Erythroblast (primary cell): Measurements from ENCODE around the gene S100A13.

Experiments used
- GATA1 ChIP-seq: IDR thresholded peaks from 2 replicates; pipeline ENCODE4 v1.6.1; 2011; ENCODE audit warnings: low read depth, mild to moderate bottlenecking, control low read depth, low read length, moderate library complexity
- POLR2A ChIP-seq: IDR thresholded peaks from 2 replicates; pipeline ENCODE4 v1.6.1; 2011; ENCODE audit warnings: mild to moderate bottlenecking, low read length

DNA sequence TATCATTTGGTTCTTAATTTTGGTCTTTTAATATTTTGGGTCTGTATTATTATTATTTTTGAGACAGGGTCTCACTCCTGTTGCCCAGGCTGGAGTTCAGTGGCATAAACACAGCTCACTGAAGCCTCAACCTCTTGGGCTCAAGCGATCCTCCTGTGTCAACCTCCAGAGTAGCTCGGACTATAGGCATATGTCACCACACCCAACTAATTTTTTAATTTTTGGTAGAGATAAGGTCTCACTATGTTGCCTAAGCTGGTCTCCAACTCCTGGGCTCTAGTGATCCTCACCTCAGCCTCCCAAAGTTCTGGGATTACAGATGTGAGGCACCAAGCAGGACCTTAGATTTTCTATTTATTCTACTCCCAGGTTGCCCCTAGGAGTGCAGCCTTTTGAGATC is 46.2 kb upstream of the S100A13 start:
- TF ChIP-seq POLR2A (no peak), GATA1 (no peak)
